OCI-LY3 (cell line): ENCODE data around the gene ARHGAP26.
A peak's percentile ranks its signal among the peaks of the same experiment; 100 is the strongest.

ENCODE experiments used
- H2AFZ ChIP-seq: fragments of 200-600, 300-600 bp; shearing (Covaris generic); 2 replicates; pipeline ENCODE4 v1.6.0; 2014; ENCODE audit warnings: antibody characterized with exemption, low read depth, low read length
- H3K27ac ChIP-seq: fragments of 200-600, 300-600 bp; sonication (generic); 2 replicates; pipeline ENCODE4 v1.5.1; 2014; ENCODE audit warnings: mild to moderate bottlenecking, low read length, moderate library complexity, mixed read lengths
- H3K27me3 ChIP-seq: fragments of 200-600, 300-600 bp; sonication (generic); 2 replicates; pipeline ENCODE4 v1.6.1; 2014; ENCODE audit warnings: low read depth, low read length, mixed read lengths
- H3K36me3 ChIP-seq: fragments of 200-600, 300-600 bp; sonication (generic); replicated peaks from 2 replicates; pipeline ENCODE3; 2014; ENCODE audit warnings: low read depth, low read length, mixed read lengths
- H3K4me1 ChIP-seq: fragments of 300-600, 200-600 bp; sonication (generic); 2 replicates; pipeline ENCODE4 v1.6.1; 2014; ENCODE audit warnings: low read length, mixed read lengths
- H3K4me2 ChIP-seq: fragments of 200-600, 300-600 bp; sonication (generic); 2 replicates; pipeline ENCODE4 v1.6.1; 2014; ENCODE audit warnings: low read length, mixed read lengths
- H3K4me3 ChIP-seq: fragments of 300-600, 200-600 bp; sonication (generic); 2 replicates; pipeline ENCODE4 v1.5.1; 2014; ENCODE audit warnings: antibody characterized with exemption, mild to moderate bottlenecking, low read length, moderate library complexity
- H3K79me2 ChIP-seq: fragments of 300-600, 200-600 bp; shearing (Covaris generic); 2 replicates; pipeline ENCODE4 v1.6.1; 2014; ENCODE audit warnings: mild to moderate bottlenecking, low read length, mixed read lengths
- H3K9ac ChIP-seq: fragments of 300-600, 200-600 bp; shearing (Covaris generic); 2 replicates; pipeline ENCODE4 v1.6.0; 2014; ENCODE audit warnings: mild to moderate bottlenecking, low read length, moderate library complexity
- H3K9me3 ChIP-seq: fragments of 200-600, 300-600 bp; shearing (Covaris generic); 2 replicates; pipeline ENCODE4 v1.6.1; 2014; ENCODE audit warnings: low read length, mixed read lengths; ENCODE audit not compliant: insufficient read depth
- H4K20me1 ChIP-seq: fragments of 200-600, 300-600 bp; sonication (generic); 2 replicates; pipeline ENCODE4 v1.6.1; 2016; ENCODE audit warnings: low read length, mixed read lengths; ENCODE audit not compliant: insufficient read depth
- EZH2phosphoT487 ChIP-seq: fragments of 200-600 bp; shearing (Covaris generic); IDR thresholded peaks from 2 replicates; pipeline ENCODE4 v1.6.1; 2018; ENCODE audit warnings: antibody characterized with exemption, mixed run types, low read depth
- TF ChIP-seq, protein P1 (sequence below): fragments of 200-600, 300-600 bp; sonication (generic); IDR thresholded peaks from 2 replicates; pipeline ENCODE4 v1.5.1; 2014; ENCODE audit warnings: antibody characterized with exemption, low read length, low read depth

ARHGAP26 gene

DNA sequence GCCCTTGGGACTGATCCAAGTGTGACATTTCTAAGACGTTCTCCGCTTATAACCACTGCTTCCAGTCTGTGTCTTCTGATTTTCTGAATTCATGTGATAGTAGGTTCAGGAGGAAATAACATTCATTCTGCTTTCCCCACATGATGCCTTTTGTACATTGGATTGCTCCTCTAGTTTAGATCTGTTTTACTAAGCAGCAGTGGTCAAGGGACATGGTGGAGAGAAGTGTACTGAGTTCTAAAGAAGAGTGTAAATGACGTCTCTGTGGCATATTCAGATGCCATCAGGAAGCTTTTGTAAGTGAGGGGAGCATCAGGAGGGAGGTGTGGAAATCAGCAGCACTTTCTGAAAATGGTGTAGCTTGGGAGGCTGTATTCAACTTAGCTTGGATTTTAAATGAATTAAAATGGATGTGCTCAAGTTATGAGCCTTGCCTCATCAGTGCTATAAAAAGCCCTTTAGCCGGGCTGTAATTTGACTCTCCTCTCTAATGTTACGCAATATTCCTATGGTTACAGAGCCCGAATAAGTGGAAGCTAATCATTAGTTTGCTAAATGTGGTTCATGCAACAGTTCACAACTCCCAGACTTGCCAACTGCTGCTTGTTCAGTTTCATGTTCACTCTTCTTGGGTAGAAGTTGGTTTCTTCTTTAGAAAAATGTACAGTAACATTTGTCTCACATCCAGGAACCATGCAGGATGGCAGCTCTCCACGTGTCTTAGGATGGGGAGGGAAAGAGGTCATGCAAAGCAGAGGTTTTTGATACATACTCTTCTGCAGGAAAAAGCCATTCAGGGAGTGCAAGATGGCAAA lies 281.3 kb downstream of the ARHGAP26 start:
- H3K27me3 ChIP-seq: no peaks in the 10 kb centered on the region
- no peaks in the 10 kb centered on the region for H4K20me1 ChIP-seq
- peak overlapping the region; percentile 21; the same call in 1 of the 2 replicates for H3K4me3 ChIP-seq
- H3K4me1 ChIP-seq: peaks cover 75% of the 10 kb centered on the region
- H3K27ac ChIP-seq: peak overlapping the region; percentile 97
- H3K36me3 ChIP-seq: no peaks in the 10 kb centered on the region
- no peaks in the 10 kb centered on the region for H3K79me2 ChIP-seq
- H2AFZ ChIP-seq: peak overlapping the region; percentile 43; the same call in 1 of the 2 replicates
- H3K4me2 ChIP-seq: peak overlapping the region; percentile 45
- H3K9me3 ChIP-seq: no peaks in the 10 kb centered on the region
- no peak for TF ChIP-seq EZH2phosphoT487
- TF ChIP-seq, protein P1, sequence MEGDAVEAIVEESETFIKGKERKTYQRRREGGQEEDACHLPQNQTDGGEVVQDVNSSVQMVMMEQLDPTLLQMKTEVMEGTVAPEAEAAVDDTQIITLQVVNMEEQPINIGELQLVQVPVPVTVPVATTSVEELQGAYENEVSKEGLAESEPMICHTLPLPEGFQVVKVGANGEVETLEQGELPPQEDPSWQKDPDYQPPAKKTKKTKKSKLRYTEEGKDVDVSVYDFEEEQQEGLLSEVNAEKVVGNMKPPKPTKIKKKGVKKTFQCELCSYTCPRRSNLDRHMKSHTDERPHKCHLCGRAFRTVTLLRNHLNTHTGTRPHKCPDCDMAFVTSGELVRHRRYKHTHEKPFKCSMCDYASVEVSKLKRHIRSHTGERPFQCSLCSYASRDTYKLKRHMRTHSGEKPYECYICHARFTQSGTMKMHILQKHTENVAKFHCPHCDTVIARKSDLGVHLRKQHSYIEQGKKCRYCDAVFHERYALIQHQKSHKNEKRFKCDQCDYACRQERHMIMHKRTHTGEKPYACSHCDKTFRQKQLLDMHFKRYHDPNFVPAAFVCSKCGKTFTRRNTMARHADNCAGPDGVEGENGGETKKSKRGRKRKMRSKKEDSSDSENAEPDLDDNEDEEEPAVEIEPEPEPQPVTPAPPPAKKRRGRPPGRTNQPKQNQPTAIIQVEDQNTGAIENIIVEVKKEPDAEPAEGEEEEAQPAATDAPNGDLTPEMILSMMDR: no peak
- H3K9ac ChIP-seq: peak overlapping the region; percentile 31; the same call in 1 of the 2 replicates

DNA sequence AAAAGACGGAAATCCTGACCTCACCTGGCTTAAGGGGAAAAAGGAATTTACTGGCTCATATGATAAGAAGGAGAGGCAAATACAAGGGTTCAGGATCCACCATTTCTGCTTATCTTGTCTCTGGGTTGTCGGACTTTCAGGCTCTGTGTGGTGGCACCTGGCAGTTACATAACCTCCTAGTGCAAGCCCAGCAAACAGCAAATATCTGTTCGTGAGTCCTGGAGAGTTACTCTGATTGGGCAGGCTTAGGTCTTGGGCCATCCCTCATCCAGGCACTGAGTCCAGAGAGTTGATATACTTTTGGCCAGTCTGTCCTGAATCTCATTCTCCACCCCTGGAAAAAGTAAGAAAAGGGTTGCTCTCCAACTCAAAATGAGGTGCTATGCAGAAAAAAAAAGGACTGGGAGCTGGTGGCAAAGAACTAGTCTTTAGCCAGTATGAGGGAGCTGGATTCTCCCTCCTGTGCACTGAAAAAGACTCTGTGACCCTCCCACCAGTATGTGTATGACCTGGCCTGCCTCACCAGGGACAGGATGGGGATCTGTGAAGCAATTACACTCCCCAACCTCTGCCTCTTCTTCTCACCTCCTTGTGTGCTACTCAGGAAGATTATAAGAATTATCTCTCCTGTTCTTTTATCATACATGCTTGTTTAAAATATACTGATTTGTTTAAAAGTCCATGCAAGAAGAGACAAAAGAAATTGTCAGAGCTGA lies 282.9 kb downstream of the ARHGAP26 start:
- Histone ChIP-seq H3K36me3 (no peaks in the 10 kb centered on the region), H3K9me3 (no peaks in the 10 kb centered on the region), H3K4me2 (peak overlapping the region; percentile 33), H3K79me2 (no peaks in the 10 kb centered on the region), H3K27ac (peak overlapping the region; percentile 97), H3K4me3 (no peak overlapping the region), H3K9ac (peak overlapping the region; percentile 33; the same call in 1 of the 2 replicates), H2AFZ (0 out of 2 replicates have a peak overlapping the region, but pooled peaks have one; percentile 12), H3K4me1 (peaks cover 87% of the 10 kb centered on the region), H4K20me1 (no peaks in the 10 kb centered on the region), H3K27me3 (no peaks in the 10 kb centered on the region)
- TF ChIP-seq, protein P1: no peak
- TF ChIP-seq EZH2phosphoT487: no peak

DNA sequence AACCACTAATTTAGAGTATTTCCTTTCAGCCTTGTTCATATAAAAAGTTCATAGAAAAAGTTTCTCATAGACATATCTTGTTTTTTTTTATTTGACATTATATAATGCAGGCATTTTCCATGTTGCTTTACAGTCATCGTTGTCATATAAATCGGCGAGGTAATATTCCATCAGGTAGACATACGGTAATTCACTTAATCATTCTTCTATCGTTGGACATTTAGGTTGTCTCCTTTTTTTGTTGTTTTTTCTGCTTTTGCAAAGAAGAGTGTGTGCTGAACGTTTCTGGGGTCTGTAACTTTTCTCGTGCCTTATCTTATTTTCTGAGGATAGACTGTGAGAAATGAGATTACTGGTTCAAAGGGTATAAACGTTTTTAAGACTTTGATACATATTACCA lies 283.6 kb downstream of the ARHGAP26 start:
- H3K79me2 ChIP-seq: no peaks in the 10 kb centered on the region
- H3K4me1 ChIP-seq: peaks cover 93% of the 10 kb centered on the region
- peak overlapping the region; percentile 97 for H3K27ac ChIP-seq
- H3K27me3 ChIP-seq: no peaks in the 10 kb centered on the region
- peak overlapping the region; percentile 65 for H3K9ac ChIP-seq
- no peaks in the 10 kb centered on the region for H3K9me3 ChIP-seq
- H2AFZ ChIP-seq: no peak overlapping the region
- H3K4me3 ChIP-seq: no peak overlapping the region
- peak overlapping the region; percentile 73 for H3K4me2 ChIP-seq
- TF ChIP-seq, protein P1: no peak
- no peak for TF ChIP-seq EZH2phosphoT487
- no peaks in the 10 kb centered on the region for H3K36me3 ChIP-seq
- H4K20me1 ChIP-seq: no peaks in the 10 kb centered on the region

DNA sequence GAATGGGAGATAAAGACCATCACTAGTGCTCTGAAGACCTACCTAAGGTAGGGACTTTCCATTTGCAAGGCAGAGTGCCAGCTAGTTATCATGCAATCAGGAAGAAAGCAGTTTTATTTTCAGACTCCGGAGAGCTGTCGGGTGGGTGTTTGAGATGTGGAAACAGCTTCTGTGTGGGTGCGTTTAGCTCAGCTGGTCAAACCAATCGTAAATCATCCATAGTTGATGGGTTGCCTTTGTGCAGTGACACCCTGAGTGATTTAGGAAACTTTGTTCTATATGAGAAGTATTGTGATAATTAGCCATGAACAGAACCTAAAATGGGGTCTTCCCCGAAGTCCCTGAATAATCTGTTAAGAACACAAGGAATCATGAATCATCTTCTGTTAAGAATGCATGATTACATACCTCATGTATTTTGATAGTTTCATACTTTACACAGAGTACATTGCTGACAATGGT lies 284.3 kb downstream of the ARHGAP26 start:
- Histone ChIP-seq H2AFZ (no peak overlapping the region), H3K4me1 (peaks cover 100% of the 10 kb centered on the region), H3K36me3 (no peaks in the 10 kb centered on the region), H3K27me3 (no peaks in the 10 kb centered on the region), H3K9me3 (no peaks in the 10 kb centered on the region), H4K20me1 (no peaks in the 10 kb centered on the region), H3K79me2 (no peaks in the 10 kb centered on the region), H3K9ac (peak overlapping the region; percentile 65), H3K4me2 (peak overlapping the region; percentile 73), H3K4me3 (peak overlapping the region; percentile 41), H3K27ac (peak overlapping the region; percentile 97)
- TF ChIP-seq EZH2phosphoT487: no peak
- TF ChIP-seq, protein P1: no peak
